Mesendoderm (in vitro differentiated cells): ENCODE results near the gene NEGR1.

Experiments used
- DNase-seq: peaks from one replicate; pipeline ENCODE4 v3.0.0; 2013
- H2AK5ac ChIP-seq: 2 replicates; pipeline ENCODE4 v1.6.1; 2013; ENCODE audit warnings: low read length, inconsistent platforms
- H2BK120ac ChIP-seq: 2 replicates; pipeline ENCODE4 v1.6.1; 2013; ENCODE audit warnings: low read depth, mild to moderate bottlenecking, low read length, moderate library complexity, mixed read lengths
- H2BK15ac ChIP-seq: replicated peaks from 2 replicates; pipeline ENCODE4 v1.6.1; 2013; ENCODE audit warnings: low read depth, mild to moderate bottlenecking, moderate library complexity
- H2BK5ac ChIP-seq: 2 replicates; pipeline ENCODE4 v1.6.1; 2013; ENCODE audit warnings: low read length, inconsistent platforms
- H3K18ac ChIP-seq: 2 replicates; pipeline ENCODE4 v1.6.1; 2013; ENCODE audit warnings: mild to moderate bottlenecking, low read length, mixed read lengths
- H3K23ac ChIP-seq: one replicate; pipeline ENCODE4 v1.6.1; 2013; ENCODE audit warnings: low read length
- H3K27ac ChIP-seq: 2 replicates; pipeline ENCODE4 v1.5.1; 2013; ENCODE audit warnings: low read depth, mild to moderate bottlenecking, inconsistent platforms, low read length, moderate library complexity
- H3K27me3 ChIP-seq: 2 replicates; pipeline ENCODE4 v1.6.1; 2013; ENCODE audit warnings: low read length, control low read depth, mild to moderate bottlenecking, inconsistent platforms; ENCODE audit not compliant: insufficient read depth, poor library complexity
- H3K36me3 ChIP-seq: 2 replicates; pipeline ENCODE4 v1.6.1; 2013; ENCODE audit warnings: low read length, inconsistent platforms; ENCODE audit not compliant: control insufficient read depth, insufficient read depth
- H3K4ac ChIP-seq: one replicate; pipeline ENCODE4 v1.6.1; 2013; ENCODE audit warnings: low read depth, mild to moderate bottlenecking, low read length, moderate library complexity
- H3K4me1 ChIP-seq: 2 replicates; pipeline ENCODE4 v1.6.1; 2013; ENCODE audit warnings: low read depth, low read length, inconsistent platforms; ENCODE audit not compliant: control insufficient read depth
- H3K4me2 ChIP-seq: 2 replicates; pipeline ENCODE4 v1.6.1; 2013; ENCODE audit warnings: low read length
- H3K4me3 ChIP-seq: 2 replicates; pipeline ENCODE4 v1.5.1; 2013; ENCODE audit warnings: mild to moderate bottlenecking, low read length
- H3K56ac ChIP-seq: one replicate; pipeline ENCODE4 v1.6.1; 2013; ENCODE audit warnings: low read length
- H3K79me1 ChIP-seq: 2 replicates; pipeline ENCODE4 v1.6.1; 2013; ENCODE audit warnings: low read length, inconsistent platforms
- H3K79me2 ChIP-seq: 2 replicates; pipeline ENCODE4 v1.6.1; 2013; ENCODE audit warnings: mild to moderate bottlenecking, low read length; ENCODE audit not compliant: control insufficient read depth, insufficient read depth
- H3K9ac ChIP-seq: 2 replicates; pipeline ENCODE4 v1.6.1; 2013; ENCODE audit warnings: low read length, inconsistent platforms
- H4K5ac ChIP-seq: one replicate; pipeline ENCODE4 v1.6.1; 2013; ENCODE audit warnings: low read length
- H4K8ac ChIP-seq: one replicate; pipeline ENCODE4 v1.6.1; 2013; ENCODE audit warnings: low read depth, mild to moderate bottlenecking, control low read depth, low read length, moderate library complexity
- WGBS: extraction: QIAGEN DNeasy Blood & Tissue Kit; methylation state at CpG from one replicate; pipeline ENCODE4 v1.1.7; 2013; ENCODE audit warnings: low lambda C conversion rate, missing lambda C conversion rate; ENCODE audit not compliant: insufficient coverage; ENCODE audit errors: extremely low coverage; 5-methylcytosine and 5-hydroxymethylcytosine counted together

Gene NEGR1

GRCh38 chr1:71657891-71658679 is 624.3 kb downstream of the NEGR1 start:
- Histone ChIP-seq H4K8ac (no peak overlapping the region), H3K36me3 (no peaks in the 10 kb centered on the region), H3K4me3 (no peak overlapping the region), H3K9ac (no peak overlapping the region), H3K27me3 (no peaks in the 10 kb centered on the region), H3K4me1 (no peaks in the 10 kb centered on the region), H3K79me2 (no peaks in the 10 kb centered on the region), H3K4ac (no peak overlapping the region), H3K4me2 (no peak overlapping the region), H3K79me1 (no peaks in the 10 kb centered on the region), H2BK120ac (no peak overlapping the region), H2BK5ac (no peak overlapping the region), H3K27ac (no peak overlapping the region), H2BK15ac (no peak overlapping the region), H4K5ac (no peak overlapping the region), H3K18ac (no peak overlapping the region), H3K23ac (no peak overlapping the region), H2AK5ac (no peak overlapping the region), H3K56ac (no peak overlapping the region)
- WGBS = no CpG with 5 or more reads among the region's 4 CpGs
- DNase-seq = no peak

- Histone ChIP-seq H3K27ac (no peak overlapping the region), H4K8ac (no peak overlapping the region), H3K79me1 (no peaks in the 10 kb centered on the region), H3K18ac (no peak overlapping the region), H2BK120ac (no peak overlapping the region), H3K4ac (no peak overlapping the region), H4K5ac (no peak overlapping the region), H3K56ac (no peak overlapping the region), H3K9ac (no peak overlapping the region), H3K4me2 (no peak overlapping the region), H3K27me3 (no peaks in the 10 kb centered on the region), H2BK5ac (no peak overlapping the region), H2AK5ac (no peak overlapping the region), H3K4me1 (no peaks in the 10 kb centered on the region), H3K4me3 (no peak overlapping the region), H3K79me2 (no peaks in the 10 kb centered on the region), H3K36me3 (no peaks in the 10 kb centered on the region), H3K23ac (no peak overlapping the region), H2BK15ac (no peak overlapping the region)
- DNase-seq = no peak
- WGBS = no CpG with 5 or more reads among the region's 1 CpG
Measured at GRCh38 chr1:71656902-71657301, 625.4 kb downstream of the NEGR1 start.

- H3K79me2 ChIP-seq = no peaks in the 10 kb centered on the region
- no peak overlapping the region for H2BK120ac ChIP-seq
- H3K4ac ChIP-seq = no peak overlapping the region
- H3K18ac ChIP-seq = no peak overlapping the region
- no CpG with 5 or more reads among the region's 2 CpGs for WGBS
- no peak overlapping the region for H3K4me2 ChIP-seq
- no peak overlapping the region for H3K9ac ChIP-seq
- no peak overlapping the region for H3K27ac ChIP-seq
- no peak overlapping the region for H2BK5ac ChIP-seq
- H4K5ac ChIP-seq = no peak overlapping the region
- no peaks in the 10 kb centered on the region for H3K79me1 ChIP-seq
- no peaks in the 10 kb centered on the region for H3K4me1 ChIP-seq
- H4K8ac ChIP-seq = no peak overlapping the region
- no peak overlapping the region for H3K23ac ChIP-seq
- H3K36me3 ChIP-seq = no peaks in the 10 kb centered on the region
- H3K56ac ChIP-seq = no peak overlapping the region
- no peak overlapping the region for H2AK5ac ChIP-seq
- H2BK15ac ChIP-seq = no peak overlapping the region
- H3K27me3 ChIP-seq = no peaks in the 10 kb centered on the region
- H3K4me3 ChIP-seq = no peak overlapping the region
- no peak for DNase-seq
Measured at GRCh38 chr1:71655604-71656003, 626.7 kb downstream of the NEGR1 start.

- H3K4me3 ChIP-seq = no peak overlapping the region
- H4K5ac ChIP-seq = no peak overlapping the region
- H3K79me1 ChIP-seq = no peaks in the 10 kb centered on the region
- no CpG with 5 or more reads among the region's 2 CpGs for WGBS
- no peak for DNase-seq
- H2BK5ac ChIP-seq = no peak overlapping the region
- H3K4me2 ChIP-seq = no peak overlapping the region
- no peaks in the 10 kb centered on the region for H3K79me2 ChIP-seq
- no peak overlapping the region for H3K56ac ChIP-seq
- H3K27me3 ChIP-seq = no peaks in the 10 kb centered on the region
- H3K4me1 ChIP-seq = no peaks in the 10 kb centered on the region
- no peak overlapping the region for H2BK15ac ChIP-seq
- H4K8ac ChIP-seq = no peak overlapping the region
- H3K36me3 ChIP-seq = no peaks in the 10 kb centered on the region
- no peak overlapping the region for H3K18ac ChIP-seq
- H3K9ac ChIP-seq = no peak overlapping the region
- H3K4ac ChIP-seq = no peak overlapping the region
- H2AK5ac ChIP-seq = no peak overlapping the region
- no peak overlapping the region for H3K27ac ChIP-seq
- H3K23ac ChIP-seq = no peak overlapping the region
- H2BK120ac ChIP-seq = no peak overlapping the region
Measured at GRCh38 chr1:71653952-71654351, 628.4 kb downstream of the NEGR1 start.

GRCh38 chr1:71651214-71651613 is 631.1 kb downstream of the NEGR1 start:
- DNase-seq = no peak
- no peak overlapping the region for H3K9ac ChIP-seq
- no peak overlapping the region for H2AK5ac ChIP-seq
- no peaks in the 10 kb centered on the region for H3K27me3 ChIP-seq
- no peak overlapping the region for H3K4me2 ChIP-seq
- H3K4ac ChIP-seq = no peak overlapping the region
- no peak overlapping the region for H3K18ac ChIP-seq
- no peak overlapping the region for H4K8ac ChIP-seq
- no peak overlapping the region for H3K27ac ChIP-seq
- no peak overlapping the region for H4K5ac ChIP-seq
- no peak overlapping the region for H3K56ac ChIP-seq
- H3K79me1 ChIP-seq = no peaks in the 10 kb centered on the region
- H3K4me1 ChIP-seq = no peaks in the 10 kb centered on the region
- no peak overlapping the region for H3K4me3 ChIP-seq
- H3K36me3 ChIP-seq = no peaks in the 10 kb centered on the region
- no peak overlapping the region for H2BK5ac ChIP-seq
- H3K23ac ChIP-seq = no peak overlapping the region
- no peaks in the 10 kb centered on the region for H3K79me2 ChIP-seq
- no peak overlapping the region for H2BK15ac ChIP-seq
- no peak overlapping the region for H2BK120ac ChIP-seq
- WGBS = no CpG with 5 or more reads among the region's 1 CpG

GRCh38 chr1:71650119-71650518 is 632.2 kb downstream of the NEGR1 start:
- H3K79me1 ChIP-seq = no peaks in the 10 kb centered on the region
- no peak overlapping the region for H2AK5ac ChIP-seq
- no peak overlapping the region for H3K4ac ChIP-seq
- no peak overlapping the region for H3K9ac ChIP-seq
- no peak overlapping the region for H3K4me3 ChIP-seq
- no peak overlapping the region for H3K4me2 ChIP-seq
- H3K27me3 ChIP-seq = no peaks in the 10 kb centered on the region
- H4K5ac ChIP-seq = no peak overlapping the region
- H3K56ac ChIP-seq = no peak overlapping the region
- no peak overlapping the region for H2BK15ac ChIP-seq
- no peaks in the 10 kb centered on the region for H3K79me2 ChIP-seq
- H3K18ac ChIP-seq = no peak overlapping the region
- no peak overlapping the region for H3K23ac ChIP-seq
- no peak for DNase-seq
- H3K4me1 ChIP-seq = no peaks in the 10 kb centered on the region
- no peak overlapping the region for H2BK120ac ChIP-seq
- no peak overlapping the region for H4K8ac ChIP-seq
- no peaks in the 10 kb centered on the region for H3K36me3 ChIP-seq
- H2BK5ac ChIP-seq = no peak overlapping the region
- no peak overlapping the region for H3K27ac ChIP-seq
- WGBS = no CpG with 5 or more reads among the region's 3 CpGs
